Measurements from ENCODE around the gene HIPK3. TPM values are rescaled to one million over a fixed set of nuclear protein-coding genes. Genes with fewer than 3 reads are reported as not detected.

Gene HIPK3
- total and polyA plus RNA-seq, 4 donors = 24.8 to 251 (median 119) TPM

GRCh38 chr11:33383075-33383919, 126.1 kb downstream of the HIPK3 start:
- no peak for DNase-seq
- no peak for ATAC-seq (ENCODE audit: low FRiP score)
- Histone ChIP-seq H3K4me3 (ENCODE audit: low read length in 2 of 2) (no peak overlapping the region), H3K9me3 (ENCODE audit: control insufficient read depth, low read length) (peaks cover 4% of the 10 kb centered on the region), H3K36me3 (ENCODE audit: control insufficient read depth in 1 of 2, insufficient read depth in 2 of 2, low read length in 1 of 2) (no peaks in the 10 kb centered on the region), H3K4me1 (ENCODE audit: control insufficient read depth in 1 of 2, insufficient read depth in 2 of 2, low read length in 2 of 2) (no peaks in the 10 kb centered on the region), H3K27ac (ENCODE audit: low read depth in 1 of 2, low read length in 2 of 2) (no peak overlapping the region), H3K27me3 (ENCODE audit: control insufficient read depth in 1 of 2, insufficient read depth in 2 of 2, low read length in 1 of 2) (no peaks in the 10 kb centered on the region)
- WGBS, 2 donors = 83 to 89% methylated on average over 8 of the region's 8 CpGs
- intact Hi-C loops (cut with DNase I) = no loop called here

- WGBS, 2 donors = 96 to 99% methylated on average over 1 of the region's 1 CpG
- H3K36me3 ChIP-seq (ENCODE audit: control insufficient read depth in 1 of 2, insufficient read depth in 2 of 2, low read length in 1 of 2) = no peaks in the 10 kb centered on the region
- H3K4me1 ChIP-seq (ENCODE audit: control insufficient read depth in 1 of 2, insufficient read depth in 2 of 2, low read length in 2 of 2) = no peaks in the 10 kb centered on the region
- intact Hi-C loops (cut with DNase I) = no loop called here
- H3K27me3 ChIP-seq (ENCODE audit: control insufficient read depth in 1 of 2, insufficient read depth in 2 of 2, low read length in 1 of 2) = no peaks in the 10 kb centered on the region
- no peak for DNase-seq
- no peak overlapping the region for H3K27ac ChIP-seq (ENCODE audit: low read depth in 1 of 2, low read length in 2 of 2)
- H3K9me3 ChIP-seq (ENCODE audit: control insufficient read depth, low read length) = peaks cover 4% of the 10 kb centered on the region
- no peak overlapping the region for H3K4me3 ChIP-seq (ENCODE audit: low read length in 2 of 2)
- ATAC-seq (ENCODE audit: low FRiP score) = no peak
Measured at GRCh38 chr11:33383920-33384209, 126.7 kb downstream of the HIPK3 start.

GRCh38 chr11:33384220-33384619, 127.0 kb downstream of the HIPK3 start:
- Histone ChIP-seq H3K27me3 (ENCODE audit: control insufficient read depth in 1 of 2, insufficient read depth in 2 of 2, low read length in 1 of 2) (no peaks in the 10 kb centered on the region), H3K27ac (ENCODE audit: low read depth in 1 of 2, low read length in 2 of 2) (no peak overlapping the region), H3K9me3 (ENCODE audit: control insufficient read depth, low read length) (peaks cover 4% of the 10 kb centered on the region), H3K36me3 (ENCODE audit: control insufficient read depth in 1 of 2, insufficient read depth in 2 of 2, low read length in 1 of 2) (no peaks in the 10 kb centered on the region), H3K4me1 (ENCODE audit: control insufficient read depth in 1 of 2, insufficient read depth in 2 of 2, low read length in 2 of 2) (no peaks in the 10 kb centered on the region), H3K4me3 (ENCODE audit: low read length in 2 of 2) (no peak overlapping the region)
- no peak for DNase-seq
- ATAC-seq (ENCODE audit: low FRiP score) = no peak
- intact Hi-C loops (cut with DNase I) = no loop called here
- WGBS, 2 donors = 80 to 87% methylated on average over 2 of the region's 2 CpGs

- Histone ChIP-seq H3K4me1 (ENCODE audit: control insufficient read depth in 1 of 2, insufficient read depth in 2 of 2, low read length in 2 of 2) (no peaks in the 10 kb centered on the region), H3K9me3 (ENCODE audit: control insufficient read depth, low read length) (peaks cover 4% of the 10 kb centered on the region), H3K36me3 (ENCODE audit: control insufficient read depth in 1 of 2, insufficient read depth in 2 of 2, low read length in 1 of 2) (no peaks in the 10 kb centered on the region), H3K4me3 (ENCODE audit: low read length in 2 of 2) (no peak overlapping the region), H3K27ac (ENCODE audit: low read depth in 1 of 2, low read length in 2 of 2) (no peak overlapping the region), H3K27me3 (ENCODE audit: control insufficient read depth in 1 of 2, insufficient read depth in 2 of 2, low read length in 1 of 2) (no peaks in the 10 kb centered on the region)
- 69 to 72% methylated on average over 3 of the region's 3 CpGs for WGBS, 2 donors
- no peak for ATAC-seq (ENCODE audit: low FRiP score)
- DNase-seq = no peak
- intact Hi-C loops (cut with DNase I) = no loop called here
Measured at GRCh38 chr11:33387581-33387980, 130.4 kb downstream of the HIPK3 start.

- H3K9me3 ChIP-seq (ENCODE audit: control insufficient read depth, low read length) = peaks cover 4% of the 10 kb centered on the region
- H3K36me3 ChIP-seq (ENCODE audit: control insufficient read depth in 1 of 2, insufficient read depth in 2 of 2, low read length in 1 of 2) = no peaks in the 10 kb centered on the region
- no peak overlapping the region for H3K4me3 ChIP-seq (ENCODE audit: low read length in 2 of 2)
- no peaks in the 10 kb centered on the region for H3K27me3 ChIP-seq (ENCODE audit: control insufficient read depth in 1 of 2, insufficient read depth in 2 of 2, low read length in 1 of 2)
- intact Hi-C loops (cut with DNase I) = no loop called here
- ATAC-seq (ENCODE audit: low FRiP score) (no peak), DNase-seq (no peak)
- H3K4me1 ChIP-seq (ENCODE audit: control insufficient read depth in 1 of 2, insufficient read depth in 2 of 2, low read length in 2 of 2) = no peaks in the 10 kb centered on the region
- WGBS, 2 donors = 93 to 96% methylated on average over 5 of the region's 5 CpGs
- H3K27ac ChIP-seq (ENCODE audit: low read depth in 1 of 2, low read length in 2 of 2) = no peak overlapping the region
Measured at GRCh38 chr11:33387996-33388395, 130.8 kb downstream of the HIPK3 start.

- Histone ChIP-seq H3K27me3 (ENCODE audit: control insufficient read depth in 1 of 2, insufficient read depth in 2 of 2, low read length in 1 of 2) (no peaks in the 10 kb centered on the region), H3K4me3 (ENCODE audit: low read length in 2 of 2) (no peak overlapping the region), H3K9me3 (ENCODE audit: control insufficient read depth, low read length) (peaks cover 4% of the 10 kb centered on the region), H3K36me3 (ENCODE audit: control insufficient read depth in 1 of 2, insufficient read depth in 2 of 2, low read length in 1 of 2) (no peaks in the 10 kb centered on the region), H3K4me1 (ENCODE audit: control insufficient read depth in 1 of 2, insufficient read depth in 2 of 2, low read length in 2 of 2) (no peaks in the 10 kb centered on the region), H3K27ac (ENCODE audit: low read depth in 1 of 2, low read length in 2 of 2) (no peak overlapping the region)
- intact Hi-C loops (cut with DNase I) = no loop called here
- WGBS, 2 donors = 72 to 80% methylated on average over 7 of the region's 7 CpGs
- DNase-seq (no peak), ATAC-seq (ENCODE audit: low FRiP score) (no peak)
Measured at GRCh38 chr11:33388793-33389525, 131.8 kb downstream of the HIPK3 start.

- intact Hi-C loops (cut with DNase I) = no loop called here
- Histone ChIP-seq H3K4me1 (ENCODE audit: control insufficient read depth in 1 of 2, insufficient read depth in 2 of 2, low read length in 2 of 2) (no peaks in the 10 kb centered on the region), H3K4me3 (ENCODE audit: low read length in 2 of 2) (no peak overlapping the region), H3K9me3 (ENCODE audit: control insufficient read depth, low read length) (peaks cover 4% of the 10 kb centered on the region), H3K27me3 (ENCODE audit: control insufficient read depth in 1 of 2, insufficient read depth in 2 of 2, low read length in 1 of 2) (no peaks in the 10 kb centered on the region), H3K36me3 (ENCODE audit: control insufficient read depth in 1 of 2, insufficient read depth in 2 of 2, low read length in 1 of 2) (no peaks in the 10 kb centered on the region), H3K27ac (ENCODE audit: low read depth in 1 of 2, low read length in 2 of 2) (no peak overlapping the region)
- DNase-seq (no peak), ATAC-seq (ENCODE audit: low FRiP score) (no peak)
- 84 to 88% methylated on average over 4 of the region's 4 CpGs for WGBS, 2 donors
Measured at GRCh38 chr11:33389635-33390034, 132.5 kb downstream of the HIPK3 start.

GRCh38 chr11:33390944-33391892, 134.0 kb downstream of the HIPK3 start:
- Histone ChIP-seq H3K4me1 (ENCODE audit: control insufficient read depth in 1 of 2, insufficient read depth in 2 of 2, low read length in 2 of 2) (no peaks in the 10 kb centered on the region), H3K4me3 (ENCODE audit: low read length in 2 of 2) (no peak overlapping the region), H3K27ac (ENCODE audit: low read depth in 1 of 2, low read length in 2 of 2) (no peak overlapping the region), H3K27me3 (ENCODE audit: control insufficient read depth in 1 of 2, insufficient read depth in 2 of 2, low read length in 1 of 2) (no peaks in the 10 kb centered on the region), H3K9me3 (ENCODE audit: control insufficient read depth, low read length) (peaks cover 4% of the 10 kb centered on the region), H3K36me3 (ENCODE audit: control insufficient read depth in 1 of 2, insufficient read depth in 2 of 2, low read length in 1 of 2) (no peaks in the 10 kb centered on the region)
- DNase-seq (no peak), ATAC-seq (ENCODE audit: low FRiP score) (no peak)
- intact Hi-C loops (cut with DNase I) = no loop called here
- 83% methylated on average over 13 of the region's 13 CpGs for WGBS, 2 donors

Data from aorta (tissue), 5 donors.